GM18909 (cell line): ENCODE results near the gene SERPINC1.
"Not testable (repeated sequence)": the region's sequence is repeated elsewhere in the genome, so short reads cannot be mapped to it uniquely, and the experiment has no call there.

ENCODE experiments used
- ATAC-seq: cut with Tn5 transposase; IDR thresholded peaks from one replicate; pipeline ENCODE4 v1.9.1; 2021; ENCODE audit warnings: mild to moderate bottlenecking; ENCODE audit not compliant: unreplicated experiment, poor library complexity

The SERPINC1 gene

GRCh38 chr1:173864179-173864867 is 52.8 kb downstream of the SERPINC1 start:
- ATAC-seq: no peak

- no peak for ATAC-seq
These were observed 53.6 kb downstream of the SERPINC1 start for GRCh38 chr1:173863224-173864161.

GRCh38 chr1:173862769-173863223 is 54.3 kb downstream of the SERPINC1 start:
- ATAC-seq: no peak

GRCh38 chr1:173862146-173862768 is 54.9 kb downstream of the SERPINC1 start:
- ATAC-seq: not testable (repeated sequence)

DNA sequence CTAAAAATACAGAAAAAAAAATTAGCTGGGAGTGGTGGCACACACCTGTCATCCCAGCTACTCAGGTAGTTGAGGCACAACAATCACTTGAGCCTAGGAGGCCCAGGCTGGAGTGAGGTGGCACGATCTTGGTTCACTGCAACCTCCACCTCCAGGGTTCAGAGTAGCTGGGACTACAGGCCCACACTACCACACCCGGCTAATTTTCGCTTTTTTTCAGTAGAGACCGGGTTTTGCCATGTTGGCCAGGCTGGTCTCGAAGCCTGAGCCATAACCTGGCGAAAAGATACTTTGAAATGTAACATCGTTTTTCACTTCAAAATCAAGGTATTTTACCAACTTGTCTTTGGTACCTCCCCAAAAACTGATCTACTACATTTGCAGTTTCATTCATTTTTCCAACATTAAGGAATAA is 55.4 kb downstream of the SERPINC1 start:
- no peak for ATAC-seq

GRCh38 chr1:173860065-173860464 is 57.1 kb downstream of the SERPINC1 start:
- ATAC-seq: no peak

- ATAC-seq: not testable (repeated sequence)
These were observed 57.6 kb downstream of the SERPINC1 start for GRCh38 chr1:173859547-173859946.

- ATAC-seq: no peak
These were observed 59.7 kb downstream of the SERPINC1 start for GRCh38 chr1:173857363-173857917.

DNA sequence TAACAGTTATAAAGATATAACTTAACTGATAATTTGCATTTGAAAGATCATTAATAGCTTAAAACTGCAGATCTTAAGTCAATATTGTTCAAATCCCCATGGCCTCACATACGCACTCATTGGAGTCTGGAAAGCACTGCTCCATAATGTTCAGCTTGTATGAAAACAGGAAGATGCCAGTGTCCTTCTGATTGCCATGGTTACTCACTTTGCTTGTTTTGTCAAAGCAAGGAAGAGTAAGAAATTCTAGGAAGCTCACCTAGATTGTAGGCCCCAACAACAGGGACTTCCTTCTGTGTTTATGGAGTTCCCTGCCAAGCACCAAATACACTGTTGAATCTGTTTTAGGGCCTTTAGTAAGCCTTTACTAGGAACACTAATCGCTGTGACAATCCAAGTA is 60.2 kb downstream of the SERPINC1 start:
- no peak for ATAC-seq

GRCh38 chr1:173856014-173856413 is 61.1 kb downstream of the SERPINC1 start:
- no peak for ATAC-seq
